ENCODE measurements around the gene TMEM234. TPM values are rescaled to one million over a fixed set of nuclear protein-coding genes. Genes with fewer than 3 reads are reported as not detected.
A peak's percentile ranks its signal among the peaks of the same experiment; 100 is the strongest.

Gene TMEM234
- total and polyA plus RNA-seq, 2 of the 4 experiments (the other 2 are of a cell fraction): 10.8 to 22.7 TPM

DNA sequence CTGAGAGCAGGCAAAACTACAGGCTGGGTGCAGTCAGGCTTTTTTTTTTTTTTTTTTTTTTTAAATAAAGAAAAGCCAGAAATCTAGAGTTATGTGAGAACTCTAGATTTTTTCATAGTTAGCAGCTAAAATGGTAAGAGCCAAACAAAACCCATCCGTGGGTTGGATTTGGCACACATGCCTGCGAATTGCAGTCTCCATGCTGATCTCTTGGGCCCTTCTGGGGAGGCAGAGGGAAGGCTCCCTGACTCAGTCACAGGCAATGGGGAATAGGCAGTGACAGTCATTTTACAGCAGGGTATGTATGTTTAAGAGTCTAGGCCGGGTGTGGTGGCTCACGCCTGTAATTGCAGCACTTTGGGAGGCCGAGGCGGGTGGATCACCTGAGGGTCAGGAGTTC, 40.1 kb downstream of the TMEM234 start:
- 0 out of 2 replicates have a peak overlapping the region, but pooled peaks have one; percentile 6 for H3K9ac ChIP-seq (ENCODE audit: low read depth, low read length)
- peaks cover 32% of the 10 kb centered on the region for H4K20me1 ChIP-seq (ENCODE audit: insufficient read depth, low read length)
- no peaks in the 10 kb centered on the region for H3K9me3 ChIP-seq (ENCODE audit: control insufficient read depth, insufficient read depth, low read length)
- 0 out of 2 replicates have a peak overlapping the region, but pooled peaks have one; percentile 47 for H3K14ac ChIP-seq (replicated peaks; ENCODE audit: low read depth, low read length)
- 100% methylated on average over 4 of the region's 6 CpGs; no CpG with 5 or more reads in 1 of the 2 experiments for WGBS, 2 experiments (ENCODE audit: extremely low coverage in 2 of 2, insufficient read length in 1 of 2)
- H4K91ac ChIP-seq (ENCODE audit: insufficient read depth, low read depth, low read length): no peak overlapping the region
- dilution Hi-C loops (cut with HindIII; ENCODE audit: low sequenced_read_pairs, unreplicated experiment): no loop called here
- ChIA-PET POLR2A (ENCODE audit: unreplicated experiment) (interaction anchor here (0.6 kb wide), 3 partner anchors 36 to 74 kb away, joined by 3 to 9 read pairs (median 9); partner anchors contain the start of gene KPNA6), CTCF (interaction anchor here (0.8 kb wide), 1 partner anchor 100 kb away, joined by 3 read pairs; no protein-coding TSS in a partner anchor)
- peak overlapping the region; percentile 36; the same call in 1 of the 2 replicates for H4K5ac ChIP-seq (ENCODE audit: low read depth, low read length)
- ATAC-seq (ENCODE audit: low read depth): no peak
- H2AFZ ChIP-seq (replicated peaks; ENCODE audit: low read length, poor library complexity): no peak overlapping the region
- no peak overlapping the region; the same call in 1 of the 2 replicates for H3K56ac ChIP-seq (ENCODE audit: extremely low read depth, insufficient read depth, low read length)
- H2BK120ac ChIP-seq (ENCODE audit: low read depth, low read length): no peak overlapping the region
- peak overlapping the region; percentile 85; the same call in 1 of the 2 replicates for H3K27ac ChIP-seq (ENCODE audit: insufficient read depth, low read length)
- H2AK9ac ChIP-seq (replicated peaks; ENCODE audit: low read depth, low read length, poor library complexity): no peak overlapping the region
- H2BK20ac ChIP-seq (ENCODE audit: low read depth, low read length): no peak overlapping the region
- H3K4ac ChIP-seq (ENCODE audit: low read depth, low read length): peak overlapping the region; percentile 30; the same call in 1 of the 2 replicates
- in situ Hi-C loops (cut with MboI; ENCODE audit: low sequenced_read_pairs): no loop called here
- BruUV-seq (replicated peaks): no TSS peak
- no peak for TF ChIP-seq BHLHE40 (IDR thresholded peaks at IDR 0.05; ENCODE audit: low read depth, low read length)
- no peak for TF ChIP-seq RAD21 (IDR thresholded peaks at IDR 0.05; ENCODE audit: low read length)
- TF ChIP-seq CEBPB (IDR thresholded peaks at IDR 0.05; ENCODE audit: low read depth, low read length): no peak
- TF ChIP-seq, protein P1, sequence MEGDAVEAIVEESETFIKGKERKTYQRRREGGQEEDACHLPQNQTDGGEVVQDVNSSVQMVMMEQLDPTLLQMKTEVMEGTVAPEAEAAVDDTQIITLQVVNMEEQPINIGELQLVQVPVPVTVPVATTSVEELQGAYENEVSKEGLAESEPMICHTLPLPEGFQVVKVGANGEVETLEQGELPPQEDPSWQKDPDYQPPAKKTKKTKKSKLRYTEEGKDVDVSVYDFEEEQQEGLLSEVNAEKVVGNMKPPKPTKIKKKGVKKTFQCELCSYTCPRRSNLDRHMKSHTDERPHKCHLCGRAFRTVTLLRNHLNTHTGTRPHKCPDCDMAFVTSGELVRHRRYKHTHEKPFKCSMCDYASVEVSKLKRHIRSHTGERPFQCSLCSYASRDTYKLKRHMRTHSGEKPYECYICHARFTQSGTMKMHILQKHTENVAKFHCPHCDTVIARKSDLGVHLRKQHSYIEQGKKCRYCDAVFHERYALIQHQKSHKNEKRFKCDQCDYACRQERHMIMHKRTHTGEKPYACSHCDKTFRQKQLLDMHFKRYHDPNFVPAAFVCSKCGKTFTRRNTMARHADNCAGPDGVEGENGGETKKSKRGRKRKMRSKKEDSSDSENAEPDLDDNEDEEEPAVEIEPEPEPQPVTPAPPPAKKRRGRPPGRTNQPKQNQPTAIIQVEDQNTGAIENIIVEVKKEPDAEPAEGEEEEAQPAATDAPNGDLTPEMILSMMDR (conservative IDR thresholded peaks at IDR 0.05; ENCODE audit: low read depth, low read length): no peak
- no peak for TF ChIP-seq RFX5 (IDR thresholded peaks at IDR 0.05; ENCODE audit: low read depth, low read length)
- no peak for TF ChIP-seq SMC3 (IDR thresholded peaks at IDR 0.05; ENCODE audit: low read depth, low read length)
- no peak for TF ChIP-seq CHD1 (IDR thresholded peaks at IDR 0.05; ENCODE audit: low read depth, low read length)
- TF ChIP-seq, protein P2, sequence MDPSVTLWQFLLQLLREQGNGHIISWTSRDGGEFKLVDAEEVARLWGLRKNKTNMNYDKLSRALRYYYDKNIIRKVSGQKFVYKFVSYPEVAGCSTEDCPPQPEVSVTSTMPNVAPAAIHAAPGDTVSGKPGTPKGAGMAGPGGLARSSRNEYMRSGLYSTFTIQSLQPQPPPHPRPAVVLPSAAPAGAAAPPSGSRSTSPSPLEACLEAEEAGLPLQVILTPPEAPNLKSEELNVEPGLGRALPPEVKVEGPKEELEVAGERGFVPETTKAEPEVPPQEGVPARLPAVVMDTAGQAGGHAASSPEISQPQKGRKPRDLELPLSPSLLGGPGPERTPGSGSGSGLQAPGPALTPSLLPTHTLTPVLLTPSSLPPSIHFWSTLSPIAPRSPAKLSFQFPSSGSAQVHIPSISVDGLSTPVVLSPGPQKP (IDR thresholded peaks at IDR 0.05; ENCODE audit: borderline replicate concordance, low read depth, low read length): no peak
- TF ChIP-seq, protein P3, sequence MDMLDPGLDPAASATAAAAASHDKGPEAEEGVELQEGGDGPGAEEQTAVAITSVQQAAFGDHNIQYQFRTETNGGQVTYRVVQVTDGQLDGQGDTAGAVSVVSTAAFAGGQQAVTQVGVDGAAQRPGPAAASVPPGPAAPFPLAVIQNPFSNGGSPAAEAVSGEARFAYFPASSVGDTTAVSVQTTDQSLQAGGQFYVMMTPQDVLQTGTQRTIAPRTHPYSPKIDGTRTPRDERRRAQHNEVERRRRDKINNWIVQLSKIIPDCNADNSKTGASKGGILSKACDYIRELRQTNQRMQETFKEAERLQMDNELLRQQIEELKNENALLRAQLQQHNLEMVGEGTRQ (IDR thresholded peaks at IDR 0.05; ENCODE audit: low read depth, low read length): no peak
- TF ChIP-seq RCOR1 (IDR thresholded peaks at IDR 0.05; ENCODE audit: insufficient replicate concordance, low read length): no peak
- TF ChIP-seq FOS (IDR thresholded peaks at IDR 0.05; ENCODE audit: low read depth, low read length): no peak
- no peak for TF ChIP-seq POLR2A (IDR thresholded peaks at IDR 0.05; ENCODE audit: low read depth, low read length)
- TF ChIP-seq MAZ (IDR thresholded peaks at IDR 0.05; ENCODE audit: borderline replicate concordance, low read depth, low read length): no peak
- TF ChIP-seq MAFK (IDR thresholded peaks at IDR 0.05; ENCODE audit: low read depth, low read length): no peak
- H2AK5ac ChIP-seq (ENCODE audit: low read depth, low read length): peak overlapping the region; percentile 51; the same call in 1 of the 2 replicates
- peak overlapping the region; percentile 90 for H2BK5ac ChIP-seq (ENCODE audit: low read depth, low read length, poor library complexity, severe bottlenecking)
- peaks cover 15% of the 10 kb centered on the region for H3K9me1 ChIP-seq (ENCODE audit: insufficient read depth, low read length)
- H3K4me3 ChIP-seq (ENCODE audit: insufficient read depth, low read depth, low read length): no peak overlapping the region
- H3K18ac ChIP-seq (ENCODE audit: low read depth, low read length): no peak overlapping the region
- H2BK15ac ChIP-seq (ENCODE audit: low read depth, low read length): no peak overlapping the region
- peak overlapping the region; percentile 90 for H3K4me2 ChIP-seq (ENCODE audit: low read depth, low read length)
- intact Hi-C loops (cut with micrococcal nuclease): no loop called here
- H3K27me3 ChIP-seq (ENCODE audit: control insufficient read depth, insufficient read depth, low read length): no peaks in the 10 kb centered on the region
- H3K36me3 ChIP-seq (ENCODE audit: control insufficient read depth, insufficient read depth, low read length): peaks cover 38% of the 10 kb centered on the region
- DNase-seq: peak; percentile 31
- peaks cover 25% of the 10 kb centered on the region for H3K4me1 ChIP-seq (ENCODE audit: control insufficient read depth, insufficient read depth, low read length)
- peaks cover 20 to 64% of the 10 kb centered on the region in 2 experiments for H3K79me1 ChIP-seq (ENCODE audit: low read depth in 1 of 2, low read length in 2 of 2)
- peak overlapping the region in 1 of 2 experiments; percentile 54; a peak in 1 of 4 replicates for H4K8ac ChIP-seq (ENCODE audit: low read depth in 2 of 2, low read length in 2 of 2)
- no peak overlapping the region for H3K23ac ChIP-seq (ENCODE audit: low read depth, low read length)
